HepG2 (cell line): ENCODE results near the gene CYSTM1. TPM values are rescaled to one million over a fixed set of nuclear protein-coding genes. Genes with fewer than 3 reads are reported as not detected.

Source experiments
- ATAC-seq: fragments of 200-7000 bp; cut with Tn5 transposase; 3 replicates; pipeline ENCODE4 v1.9.1; 2020; ENCODE audit warnings: mild to moderate bottlenecking, moderate library complexity
- BruUV-seq: library from RNA; stranded (reverse); fragments of 400-500 nt; replicated peaks from 2 replicates; lab custom pipeline; 2021; lab: Mats Ljungman, UMichigan
- CTCF ChIA-PET: fragments of 300-600 bp; formaldehyde crosslinking; extraction: SDS; loops from one replicate; lab custom pipeline; 2021; ENCODE audit warnings: low total read pairs, inconsistent platforms, low intra/inter-chr PET ratio; lab: Yijun Ruan, JAX
- POLR2A ChIA-PET: fragments of 350-600 bp; sonication (Branson Sonifier 250); formaldehyde crosslinking; loops from one replicate; lab custom pipeline; 2020; ENCODE audit warnings: antibody characterized with exemption, inconsistent platforms; lab: Yijun Ruan, JAX
- DNase-seq: peaks from one replicate; pipeline ENCODE4 v3.0.0-alpha.2; 2015; ENCODE audit warnings: low spot score
- FAIRE-seq: peaks from 3 replicates; lab custom pipeline; 2011; peaks lifted over from hg19 to GRCh38; lab: Jason Lieb, UNC
- H2AFZ ChIP-seq: one replicate; pipeline ENCODE4 v1.6.1; 2011; ENCODE audit warnings: low read length, inconsistent platforms
- H3K27ac ChIP-seq: fragments of 300-600 bp; 3 replicates; pipeline ENCODE4 v1.8.0; 2011; ENCODE audit warnings: mixed run types, mild to moderate bottlenecking, mixed read lengths, low read length, inconsistent platforms; ENCODE audit not compliant: insufficient read depth; ENCODE audit errors: extremely low read length
- H3K27me3 ChIP-seq, 2 experiments: fragments of 200-600 bp in 1 of 2; 2 replicates in 1 of 2; 3 replicates in 1 of 2; pipeline versions ENCODE4 v1.6.0 to v1.8.0; 2011; ENCODE audit warnings: low read length in 2 of 2, mild to moderate bottlenecking in 2 of 2, moderate library complexity in 2 of 2, inconsistent platforms in 1 of 2; ENCODE audit not compliant: insufficient read depth in 2 of 2, control insufficient read depth in 1 of 2
- H3K36me3 ChIP-seq, 2 experiments: fragments of 200-600 bp in 1 of 2; replicated peaks in 1 of 2; 2 replicates in 1 of 2; 3 replicates in 1 of 2; pipeline versions ENCODE4 v1.5.1 to v1.8.0; 2011; ENCODE audit warnings: low read length in 2 of 2, inconsistent platforms in 1 of 2; ENCODE audit not compliant: insufficient read depth in 2 of 2, control insufficient read depth in 1 of 2
- H3K4me1 ChIP-seq: 2 replicates; pipeline ENCODE4 v1.5.1; 2012; ENCODE audit warnings: low read length, inconsistent platforms; ENCODE audit not compliant: insufficient read depth
- H3K4me2 ChIP-seq: 2 replicates; pipeline ENCODE4 v1.6.0; 2011; ENCODE audit warnings: low read depth, low read length, inconsistent platforms
- H3K4me3 ChIP-seq, 3 experiments: fragments of 200-600 bp in 1 of 3; sonication (generic), shearing (Covaris generic) in 1 of 3; replicated peaks in 1 of 3; 2 replicates each; pipeline ENCODE4 v1.5.1; 2011 to 2016; ENCODE audit warnings: low read length in 3 of 3, inconsistent platforms in 2 of 3, low read depth in 2 of 3, mild to moderate bottlenecking in 2 of 3, control low read depth in 1 of 3, mixed read lengths in 1 of 3; ENCODE audit not compliant: insufficient read depth in 1 of 3
- H3K79me2 ChIP-seq: one replicate; pipeline ENCODE4 v1.6.1; 2011; ENCODE audit warnings: low read length, inconsistent platforms; ENCODE audit not compliant: insufficient read depth
- H3K9ac ChIP-seq: 2 replicates; pipeline ENCODE4 v1.6.0; 2011; ENCODE audit warnings: mild to moderate bottlenecking, low read depth, low read length, inconsistent platforms; ENCODE audit not compliant: insufficient read depth
- H3K9me3 ChIP-seq: 2 replicates; pipeline ENCODE4 v1.5.1; 2012; ENCODE audit warnings: mild to moderate bottlenecking, low read length
- H4K20me1 ChIP-seq: 2 replicates; pipeline ENCODE4 v1.6.0; 2011; ENCODE audit warnings: inconsistent platforms, mild to moderate bottlenecking, low read length, moderate library complexity; ENCODE audit not compliant: insufficient read depth
- MAF1 ChIP-seq: sonication (generic); formaldehyde crosslinking; IDR thresholded peaks from 2 replicates; pipeline ENCODE4 v1.5.0; 2020; ENCODE audit warnings: missing genetic modification reagents, borderline replicate concordance
- PHF8 ChIP-seq: sonication (generic); formaldehyde crosslinking; IDR thresholded peaks from 2 replicates; pipeline ENCODE4 v1.5.0; 2020; ENCODE audit warnings: missing genetic modification reagents
- SMAD9 ChIP-seq: sonication (generic); formaldehyde crosslinking; IDR thresholded peaks from 2 replicates; pipeline ENCODE4 v1.5.1; 2020; ENCODE audit warnings: mild to moderate bottlenecking, missing genetic modification reagents
- ZBTB21 ChIP-seq: sonication (generic); formaldehyde crosslinking; IDR thresholded peaks from 2 replicates; pipeline ENCODE4 v1.4.0; 2020; ENCODE audit warnings: missing genetic modification reagents
- ZFP62 ChIP-seq: sonication (generic); formaldehyde crosslinking; IDR thresholded peaks from 2 replicates; pipeline ENCODE4 v1.4.0; 2020; ENCODE audit warnings: missing genetic modification reagents
- ZNF12 ChIP-seq: sonication (generic); formaldehyde crosslinking; IDR thresholded peaks from 2 replicates; pipeline ENCODE4 v1.5.0; 2020; ENCODE audit warnings: missing genetic modification reagents
- ZNF343 ChIP-seq: sonication (generic); formaldehyde crosslinking; IDR thresholded peaks from 2 replicates; pipeline ENCODE4 v1.4.0; 2020; ENCODE audit warnings: mild to moderate bottlenecking, missing genetic modification reagents
- ZNF350 ChIP-seq: sonication (generic); formaldehyde crosslinking; IDR thresholded peaks from 2 replicates; pipeline ENCODE4 v1.4.0; 2020; ENCODE audit warnings: mild to moderate bottlenecking, low read depth, missing genetic modification reagents, borderline replicate concordance
- ZNF468 ChIP-seq: sonication (generic); formaldehyde crosslinking; IDR thresholded peaks from 2 replicates; pipeline ENCODE4 v1.8.0; 2022; ENCODE audit warnings: mild to moderate bottlenecking, moderate library complexity, missing genetic modification reagents
- ZNF704 ChIP-seq: sonication (generic); formaldehyde crosslinking; IDR thresholded peaks from 2 replicates; pipeline ENCODE4 v1.8.1; 2023; ENCODE audit warnings: mild to moderate bottlenecking, inconsistent platforms, moderate library complexity, missing genetic modification reagents, borderline replicate concordance
- ZNF75D ChIP-seq: sonication (generic); formaldehyde crosslinking; IDR thresholded peaks from 2 replicates; pipeline ENCODE4 v1.8.1; 2023; ENCODE audit warnings: missing genetic modification reagents, mild to moderate bottlenecking, borderline replicate concordance
- ZSCAN12 ChIP-seq: sonication (generic); formaldehyde crosslinking; IDR thresholded peaks from 2 replicates; pipeline ENCODE4 v1.9.0; 2021; ENCODE audit warnings: mild to moderate bottlenecking, missing genetic modification reagents
- WGBS: methylation state at CpG from one replicate; pipeline ENCODE4 v1.1.6; 2017; ENCODE audit warnings: low lambda C conversion rate; 5-methylcytosine and 5-hydroxymethylcytosine counted together
- in situ Hi-C: cut with HindIII; loops from 2 replicates; pipeline ENCODE4 v1.10.0; 2017; ENCODE audit warnings: low pct_unique_long_range_greater_than_20kb; ENCODE audit not compliant: extremely low pct_ligation_motif_present
- intact Hi-C: fragments of 100-400 bp; cut with micrococcal nuclease; formaldehyde crosslinking; loops from one replicate; pipeline ENCODE4 v1.10.0; 2022; ENCODE audit not compliant: unreplicated experiment
- polyA plus RNA-seq, 8 experiments: library from polyadenylated mRNA; depleted of rRNA in 3 of 8; stranded (reverse) in 7 of 8; unstranded in 1 of 8; fragments of >200 nt; fragmentation: Illumina TruSeq in 4 of 8; extraction: Trizol in 4 of 8; gene quantifications; 2 replicates each; pipeline versions ENCODE4 v1.2.1 to v1.2.3, GENCODE V29; 2011 to 2016; ENCODE audit warnings: low read depth in 4 of 8, missing spikeins in 1 of 8, mixed read lengths in 1 of 8; ENCODE audit not compliant: insufficient read depth in 1 of 8
- total RNA-seq, 5 experiments: library from RNA; depleted of rRNA; stranded (reverse); fragments of >200 nt; fragmentation: Illumina TruSeq; extraction: Trizol; gene quantifications; 2 replicates each; pipeline ENCODE4 v1.2.3, GENCODE V29; 2016; ENCODE audit warnings: low read depth in 1 of 5
- TF ChIP-seq, protein P1 (sequence below): sonication (generic); formaldehyde crosslinking; IDR thresholded peaks from 2 replicates; pipeline ENCODE4 v1.4.0; 2020; ENCODE audit warnings: missing genetic modification reagents, mild to moderate bottlenecking, borderline replicate concordance

The CYSTM1 gene
- total and polyA plus RNA-seq, 2 of the 13 experiments (the other 11 are each of a cell fraction or from before 2014, with no cell fraction given), result 40.0 to 73.4 TPM

GRCh38 chr5:140249536-140249935, 74.5 kb downstream of the CYSTM1 start (continued):
- no peak for TF ChIP-seq ZNF704 (CRISPR knock-in tag)

- no peak overlapping the region for H3K27ac ChIP-seq
- ChIA-PET CTCF (no interaction called here), POLR2A (no interaction called here)
- no peak overlapping the region for H3K9ac ChIP-seq
- H3K4me2 ChIP-seq, result no peak overlapping the region
- ATAC-seq, result no peak
- DNase-seq, result no peak
- peaks cover 18% of the 10 kb centered on the region for H3K79me2 ChIP-seq
- no peak overlapping the region for H3K4me3 ChIP-seq
- no TSS peak for BruUV-seq
- H3K36me3 ChIP-seq, result peaks cover 6 to 55% of the 10 kb centered on the region in 2 experiments
- TF ChIP-seq ZSCAN12 (CRISPR knock-in tag) (no peak), ZNF468 (no peak), SMAD9 (no peak), PHF8 (CRISPR knock-in tag) (no peak)
- WGBS, result 92% methylated on average over 6 of the region's 6 CpGs
- H3K9me3 ChIP-seq, result no peaks in the 10 kb centered on the region
- H4K20me1 ChIP-seq, result peaks cover 8% of the 10 kb centered on the region
- no peak for FAIRE-seq
- in situ Hi-C loops (no loop called here), intact Hi-C loops (no loop called here)
- H2AFZ ChIP-seq, result no peak overlapping the region
- H3K27me3 ChIP-seq, result no peaks in the 10 kb centered on the region
- H3K4me1 ChIP-seq, result peaks cover 14% of the 10 kb centered on the region; the same call in 1 of the 2 replicates
Observed at GRCh38 chr5:140250386-140250785, 75.4 kb downstream of the CYSTM1 start.

- ChIA-PET POLR2A (no interaction called here), CTCF (no interaction called here)
- Histone ChIP-seq H2AFZ (no peak overlapping the region), H3K9ac (no peak overlapping the region), H3K4me3 (no peak overlapping the region), H3K36me3 (peaks cover 6 to 43% of the 10 kb centered on the region in 2 experiments), H3K9me3 (no peaks in the 10 kb centered on the region), H4K20me1 (peaks cover 8% of the 10 kb centered on the region), H3K4me2 (no peak overlapping the region), H3K27ac (no peak overlapping the region), H3K4me1 (peaks cover 14% of the 10 kb centered on the region; the same call in 1 of the 2 replicates), H3K79me2 (peaks cover 26% of the 10 kb centered on the region), H3K27me3 (no peaks in the 10 kb centered on the region)
- intact Hi-C loops, result no loop called here
- BruUV-seq, result no TSS peak
- FAIRE-seq, result no peak
- no peak for ATAC-seq
- in situ Hi-C loops, result no loop called here
- no peak for DNase-seq
- WGBS, result 93% methylated on average over 5 of the region's 5 CpGs
- TF ChIP-seq, protein P1, sequence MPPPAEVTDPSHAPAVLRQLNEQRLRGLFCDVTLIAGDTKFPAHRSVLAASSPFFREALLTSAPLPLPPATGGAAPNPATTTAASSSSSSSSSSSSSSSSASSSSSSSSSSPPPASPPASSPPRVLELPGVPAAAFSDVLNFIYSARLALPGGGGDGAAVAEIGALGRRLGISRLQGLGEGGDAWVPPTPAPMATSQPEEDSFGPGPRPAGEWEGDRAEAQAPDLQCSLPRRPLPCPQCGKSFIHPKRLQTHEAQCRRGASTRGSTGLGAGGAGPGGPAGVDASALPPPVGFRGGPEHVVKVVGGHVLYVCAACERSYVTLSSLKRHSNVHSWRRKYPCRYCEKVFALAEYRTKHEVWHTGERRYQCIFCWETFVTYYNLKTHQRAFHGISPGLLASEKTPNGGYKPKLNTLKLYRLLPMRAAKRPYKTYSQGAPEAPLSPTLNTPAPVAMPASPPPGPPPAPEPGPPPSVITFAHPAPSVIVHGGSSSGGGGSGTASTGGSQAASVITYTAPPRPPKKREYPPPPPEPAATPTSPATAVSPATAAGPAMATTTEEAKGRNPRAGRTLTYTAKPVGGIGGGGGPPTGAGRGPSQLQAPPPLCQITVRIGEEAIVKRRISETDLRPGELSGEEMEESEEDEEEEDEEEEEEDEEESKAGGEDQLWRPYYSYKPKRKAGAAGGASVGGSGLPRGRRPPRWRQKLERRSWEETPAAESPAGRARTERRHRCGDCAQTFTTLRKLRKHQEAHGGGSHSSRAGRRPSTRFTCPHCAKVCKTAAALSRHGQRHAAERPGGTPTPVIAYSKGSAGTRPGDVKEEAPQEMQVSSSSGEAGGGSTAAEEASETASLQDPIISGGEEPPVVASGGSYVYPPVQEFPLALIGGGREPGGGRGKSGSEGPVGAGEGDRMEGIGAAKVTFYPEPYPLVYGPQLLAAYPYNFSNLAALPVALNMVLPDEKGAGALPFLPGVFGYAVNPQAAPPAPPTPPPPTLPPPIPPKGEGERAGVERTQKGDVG (CRISPR knock-in tag), result no peak
- TF ChIP-seq ZNF343 (CRISPR knock-in tag) (no peak), ZNF75D (CRISPR knock-in tag) (no peak), ZNF12 (CRISPR knock-in tag) (no peak), ZNF350 (CRISPR knock-in tag) (no peak), ZFP62 (no peak), MAF1 (no peak), ZBTB21 (no peak)
Observed at GRCh38 chr5:140251527-140251973, 76.6 kb downstream of the CYSTM1 start.
